ENCODE data around the gene F13B.
"Not testable (repeated sequence)": the region's sequence is repeated elsewhere in the genome, so short reads cannot be mapped to it uniquely, and the experiment has no call there.

Gene F13B

GRCh38 chr1:197049100-197049499 is 18.0 kb downstream of the F13B start:
- no peak for DNase-seq (ENCODE audit: low read depth in 2 of 2)

GRCh38 chr1:197042676-197043341 is 24.3 kb downstream of the F13B start:
- no peak for DNase-seq (ENCODE audit: low read depth in 2 of 2)

- DNase-seq (ENCODE audit: low read depth in 2 of 2), result no peak
Measured at GRCh38 chr1:197041486-197042353, 25.3 kb downstream of the F13B start.

GRCh38 chr1:197036861-197037260 is 30.2 kb downstream of the F13B start:
- DNase-seq (ENCODE audit: low read depth in 2 of 2), result no peak

GRCh38 chr1:197034631-197035339 is 32.3 kb downstream of the F13B start:
- not testable (repeated sequence) for DNase-seq (ENCODE audit: low read depth in 2 of 2)

DNA sequence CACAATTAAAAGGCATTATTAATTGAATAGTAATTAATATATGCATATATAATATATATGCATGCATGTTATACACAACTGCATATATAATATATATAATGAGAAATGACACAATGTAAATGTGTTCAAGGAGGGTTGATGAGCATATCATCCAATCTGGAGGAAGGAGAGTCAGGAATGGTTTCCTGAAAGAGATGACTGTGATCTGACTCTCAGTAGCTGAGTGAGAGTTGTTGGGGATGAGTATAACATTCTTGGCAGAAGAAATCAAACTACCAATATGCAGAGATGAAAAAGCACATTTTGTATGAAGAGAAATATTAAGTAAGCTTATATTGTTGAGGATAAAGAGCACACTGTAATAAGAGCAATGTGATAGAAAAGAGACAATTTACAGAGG is 37.3 kb downstream of the F13B start:
- no peak for DNase-seq (ENCODE audit: low read depth in 2 of 2)

DNA sequence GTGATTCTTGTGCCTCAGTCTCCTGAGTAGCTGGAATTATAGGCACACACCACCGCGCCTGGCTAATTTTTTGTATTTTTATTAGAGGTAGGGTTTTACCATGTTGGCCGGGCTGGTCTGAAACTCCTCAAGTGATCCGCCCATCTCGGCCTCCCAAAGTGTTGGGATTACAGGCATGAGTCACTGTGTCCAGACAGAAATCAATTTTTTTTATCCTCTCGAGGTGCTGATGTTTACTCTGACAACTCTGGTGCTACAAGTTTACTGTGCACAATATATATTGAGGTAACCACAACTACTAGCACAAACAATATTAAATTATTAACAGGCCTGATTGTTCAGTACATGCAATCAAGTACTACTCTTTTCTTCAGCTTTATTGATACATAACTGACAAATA is 39.7 kb downstream of the F13B start:
- no peak for DNase-seq (ENCODE audit: low read depth in 2 of 2)

DNA sequence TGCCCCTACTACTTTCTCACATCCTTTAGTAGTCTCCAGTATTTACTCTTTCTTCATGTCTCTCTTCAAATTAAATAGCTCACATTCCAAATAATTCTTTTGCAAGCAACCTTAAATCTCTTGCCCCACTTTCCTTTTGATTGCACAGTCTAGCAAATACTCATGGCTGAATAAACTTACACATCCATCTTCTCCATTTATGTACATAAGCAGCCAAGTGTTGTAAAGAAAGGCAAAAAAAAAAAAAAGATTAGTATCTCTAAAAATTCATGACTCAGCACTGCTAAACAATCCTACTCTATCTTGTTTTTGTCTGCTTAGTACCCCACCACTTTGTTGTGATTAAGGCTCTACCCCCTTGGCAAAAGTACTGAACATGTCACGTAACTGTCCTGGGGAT is 42.6 kb downstream of the F13B start:
- no peak for DNase-seq (ENCODE audit: low read depth in 2 of 2)

DNA sequence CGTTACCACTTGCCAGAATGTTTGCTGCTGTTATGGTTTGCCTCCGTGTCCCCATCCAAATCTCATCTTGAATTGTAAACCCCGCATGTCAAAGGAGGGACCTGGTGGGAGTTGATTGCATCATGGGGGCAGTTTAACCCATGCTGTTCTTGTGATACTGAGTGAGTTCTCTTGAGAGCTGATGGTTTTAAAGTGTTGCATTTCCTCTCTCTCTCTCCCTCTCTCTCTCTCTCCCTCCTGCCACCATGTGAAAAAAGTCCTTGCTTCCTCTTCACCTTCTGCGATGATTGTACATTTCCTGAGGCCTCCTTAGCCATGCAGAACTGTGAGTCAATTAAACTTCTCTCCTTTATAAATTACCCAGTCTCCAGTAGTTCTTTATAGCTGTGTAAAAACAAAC is 45.3 kb downstream of the F13B start:
- no peak for DNase-seq (ENCODE audit: low read depth in 2 of 2)

- DNase-seq (ENCODE audit: low read depth in 2 of 2), result no peak
Measured at GRCh38 chr1:197017558-197018146, 49.4 kb downstream of the F13B start.

- no peak for DNase-seq (ENCODE audit: low read depth in 2 of 2)
Measured at GRCh38 chr1:197016751-197017150, 50.3 kb downstream of the F13B start.

DNA sequence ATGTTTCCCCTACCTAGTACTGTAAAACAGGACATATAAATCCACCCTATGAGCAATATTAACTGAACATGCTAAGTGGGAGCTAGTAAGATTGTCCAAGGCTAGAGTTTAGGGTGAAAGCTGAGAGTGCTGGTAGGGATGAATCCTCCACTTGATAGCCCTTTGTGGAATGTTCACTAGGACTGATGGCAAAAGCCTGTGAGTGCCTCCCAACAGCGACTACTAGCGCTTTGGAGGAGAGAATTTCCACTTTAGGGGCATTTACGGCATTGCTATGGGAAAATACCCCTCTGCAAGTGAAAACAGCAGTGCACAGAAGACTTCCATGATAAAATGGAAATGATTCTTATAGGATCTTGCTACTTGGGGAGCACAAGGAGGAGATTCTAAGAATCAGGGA is 53.8 kb downstream of the F13B start:
- no peak for DNase-seq (ENCODE audit: low read depth in 2 of 2)

- DNase-seq (ENCODE audit: low read depth in 2 of 2), result no peak
Measured at GRCh38 chr1:197011614-197012013, 55.4 kb downstream of the F13B start.

DNA sequence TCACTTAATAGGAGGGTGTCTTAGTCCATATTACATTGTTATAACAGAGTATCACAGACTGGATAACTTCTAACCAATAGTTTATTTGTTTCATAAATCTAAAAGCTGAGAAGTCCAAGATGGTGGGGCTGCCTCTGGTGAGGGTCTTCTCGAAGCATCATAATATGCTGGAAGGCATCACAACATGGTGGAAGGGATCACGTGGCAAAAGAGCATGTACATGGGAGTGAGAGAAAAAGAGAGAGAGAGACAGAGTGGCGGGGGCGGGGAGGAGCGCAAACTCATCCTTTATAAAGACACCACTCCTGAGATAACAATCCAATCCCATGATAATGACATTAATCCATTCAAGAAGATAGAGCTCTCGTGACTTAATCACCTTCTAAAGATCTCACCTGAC is 58.2 kb downstream of the F13B start:
- DNase-seq (ENCODE audit: low read depth in 2 of 2), result no peak

DNA sequence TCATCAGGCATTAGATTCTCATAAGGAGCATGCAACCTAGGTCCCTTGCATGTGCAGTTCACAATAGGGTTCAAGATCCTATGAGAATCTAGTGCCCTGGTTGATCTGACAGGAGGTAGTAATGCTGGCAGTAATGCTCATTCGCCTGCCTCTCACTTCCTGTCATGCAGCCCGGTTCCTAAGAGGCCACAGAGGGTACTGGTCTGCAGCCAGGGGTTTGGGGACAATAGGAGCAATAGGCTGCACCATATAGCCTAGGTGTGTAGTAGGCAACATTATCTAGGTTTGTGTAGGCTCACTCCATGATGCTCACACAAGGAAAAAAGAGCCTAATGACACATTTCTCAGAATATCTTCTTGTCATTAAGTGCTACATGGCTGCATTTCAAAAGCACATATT is 63.9 kb downstream of the F13B start:
- no peak for DNase-seq (ENCODE audit: low read depth in 2 of 2)

GRCh38 chr1:197001828-197002227 is 65.2 kb downstream of the F13B start:
- DNase-seq (ENCODE audit: low read depth in 2 of 2), result no peak

GRCh38 chr1:196997423-196997822 is 69.6 kb downstream of the F13B start:
- DNase-seq (ENCODE audit: low read depth in 2 of 2), result no peak

- no peak for DNase-seq (ENCODE audit: low read depth in 2 of 2)
Measured at GRCh38 chr1:196993916-196994315, 73.1 kb downstream of the F13B start.

- not testable (repeated sequence) for DNase-seq (ENCODE audit: low read depth in 2 of 2)
Measured at GRCh38 chr1:196991919-196992651, 75.0 kb downstream of the F13B start.
